H9 (cell line): Measurements from ENCODE around the gene SLC25A17. TPM values are rescaled to one million over a fixed set of nuclear protein-coding genes. Genes with fewer than 3 reads are reported as not detected.
A peak's percentile ranks its signal among the peaks of the same experiment; 100 is the strongest.

Experiments
- DNase-seq: peaks from one replicate; pipeline ENCODE4 v3.0.0-alpha.2; 2017
- H2AFZ ChIP-seq: one replicate; pipeline ENCODE4 v1.6.1; 2013; ENCODE audit warnings: mild to moderate bottlenecking, low read length, control low read depth, moderate library complexity
- H2AK5ac ChIP-seq: 2 replicates; pipeline ENCODE4 v1.6.1; 2013; ENCODE audit warnings: low read length, control low read depth, mixed read lengths; ENCODE audit not compliant: insufficient read length
- H2BK120ac ChIP-seq: one replicate; pipeline ENCODE4 v1.6.1; 2013; ENCODE audit warnings: low read depth, mild to moderate bottlenecking, low read length, control low read depth, inconsistent platforms; ENCODE audit not compliant: poor library complexity, severe bottlenecking
- H2BK12ac ChIP-seq: 2 replicates; pipeline ENCODE4 v1.6.1; 2013; ENCODE audit warnings: low read length, control low read depth, mixed read lengths, low read depth; ENCODE audit not compliant: insufficient read length
- H2BK15ac ChIP-seq: 2 replicates; pipeline ENCODE4 v1.6.1; 2013; ENCODE audit warnings: low read depth, low read length, control low read depth
- H2BK20ac ChIP-seq: one replicate; pipeline ENCODE4 v1.6.1; 2013; ENCODE audit warnings: low read depth, mild to moderate bottlenecking, low read length, control low read depth, inconsistent platforms; ENCODE audit not compliant: poor library complexity, severe bottlenecking
- H2BK5ac ChIP-seq: 2 replicates; pipeline ENCODE4 v1.6.1; 2013; ENCODE audit warnings: low read length, control low read depth, mixed read lengths; ENCODE audit not compliant: insufficient read length
- H3K14ac ChIP-seq: 2 replicates; pipeline ENCODE4 v1.6.1; 2013; ENCODE audit warnings: low read length, control low read depth; ENCODE audit not compliant: insufficient read depth
- H3K18ac ChIP-seq: 2 replicates; pipeline ENCODE4 v1.6.1; 2013; ENCODE audit warnings: low read depth, mild to moderate bottlenecking, mixed read lengths, low read length, control low read depth; ENCODE audit not compliant: insufficient read length
- H3K23ac ChIP-seq: 2 replicates; pipeline ENCODE4 v1.6.1; 2013; ENCODE audit warnings: low read length, control low read depth, mixed read lengths, low read depth; ENCODE audit not compliant: insufficient read length
- H3K23me2 ChIP-seq: 2 replicates; pipeline ENCODE4 v1.6.1; 2013; ENCODE audit warnings: low read depth, mild to moderate bottlenecking, mixed read lengths, low read length, control low read depth; ENCODE audit not compliant: insufficient read length, poor library complexity, severe bottlenecking
- H3K27ac ChIP-seq: 2 replicates; pipeline ENCODE4 v1.5.1; 2013; ENCODE audit warnings: low read length, control low read depth, mixed read lengths, low read depth; ENCODE audit not compliant: insufficient read length
- H3K27me3 ChIP-seq: 2 replicates; pipeline ENCODE4 v1.6.1; 2013; ENCODE audit warnings: low read length, control low read depth, inconsistent platforms; ENCODE audit not compliant: insufficient read depth
- H3K4ac ChIP-seq: 2 replicates; pipeline ENCODE4 v1.6.1; 2013; ENCODE audit warnings: low read depth, mild to moderate bottlenecking, control low read depth, inconsistent platforms, low read length, moderate library complexity
- H3K4me1 ChIP-seq: 2 replicates; pipeline ENCODE4 v1.6.1; 2013; ENCODE audit warnings: low read length, control low read depth, inconsistent platforms; ENCODE audit not compliant: insufficient read depth
- H3K4me2 ChIP-seq: 2 replicates; pipeline ENCODE4 v1.6.1; 2013; ENCODE audit warnings: low read length, control low read depth, mixed read lengths; ENCODE audit not compliant: insufficient read length, insufficient read depth
- H3K56ac ChIP-seq: 2 replicates; pipeline ENCODE4 v1.6.1; 2013; ENCODE audit warnings: low read depth, mild to moderate bottlenecking, mixed read lengths, low read length, control low read depth; ENCODE audit not compliant: insufficient read length
- H3K79me1 ChIP-seq: 2 replicates; pipeline ENCODE4 v1.6.1; 2013; ENCODE audit warnings: low read depth, mild to moderate bottlenecking, moderate library complexity, low read length, control low read depth, inconsistent platforms; ENCODE audit not compliant: insufficient read depth, poor library complexity, severe bottlenecking
- H3K79me2 ChIP-seq: 2 replicates; pipeline ENCODE4 v1.6.1; 2013; ENCODE audit warnings: low read length, control low read depth, inconsistent platforms; ENCODE audit not compliant: insufficient read depth
- H3K9ac ChIP-seq: 2 replicates; pipeline ENCODE4 v1.6.1; 2013; ENCODE audit warnings: low read length, control low read depth, mixed read lengths; ENCODE audit not compliant: insufficient read length; ENCODE audit errors: extremely low read depth
- H3K9me3 ChIP-seq: one replicate; pipeline ENCODE4 v1.6.1; 2013; ENCODE audit warnings: low read depth, low read length, inconsistent platforms; ENCODE audit not compliant: control insufficient read depth
- H3T11ph ChIP-seq: one replicate; pipeline ENCODE4 v1.6.1; 2013; ENCODE audit warnings: mild to moderate bottlenecking, low read length, control low read depth, inconsistent platforms
- H4K20me1 ChIP-seq: one replicate; pipeline ENCODE4 v1.6.1; 2013; ENCODE audit not compliant: control insufficient read depth, insufficient read length, insufficient read depth
- H4K5ac ChIP-seq: 2 replicates; pipeline ENCODE4 v1.6.1; 2013; ENCODE audit warnings: low read depth, mild to moderate bottlenecking, mixed read lengths, low read length, control low read depth; ENCODE audit not compliant: insufficient read length
- H4K8ac ChIP-seq: replicated peaks from 2 replicates; pipeline ENCODE4 v1.6.1; 2013; ENCODE audit warnings: low read length, control low read depth, mixed read lengths, low read depth; ENCODE audit not compliant: insufficient read length
- H4K91ac ChIP-seq: 2 replicates; pipeline ENCODE4 v1.6.1; 2013; ENCODE audit warnings: low read depth, mild to moderate bottlenecking, moderate library complexity, mixed read lengths, low read length, control low read depth; ENCODE audit not compliant: insufficient read length
- H3K27ac Mint-ChIP-seq, 3 experiments: 2 replicates in 2 of 3; 3 replicates in 1 of 3; pipeline ENCODE4 v1.8.0; 2020 to 2021; ENCODE audit warnings: mixed read lengths in 3 of 3, mild to moderate bottlenecking in 1 of 3, moderate library complexity in 1 of 3
- H3K27me3 Mint-ChIP-seq: 2 replicates; pipeline ENCODE4 v1.8.0; 2021; ENCODE audit warnings: low read depth, mild to moderate bottlenecking, moderate library complexity, mixed read lengths
- H3K36me3 Mint-ChIP-seq, 3 experiments: 2 replicates in 2 of 3; 3 replicates in 1 of 3; pipeline ENCODE4 v1.8.0; 2020 to 2021; ENCODE audit warnings: low read depth in 3 of 3, mixed read lengths in 3 of 3; ENCODE audit not compliant: insufficient read depth in 1 of 3
- H3K4me1 Mint-ChIP-seq, 2 experiments: 2 replicates each; pipeline ENCODE4 v1.8.0; 2020; ENCODE audit warnings: mixed read lengths in 2 of 2
- H3K4me3 Mint-ChIP-seq, 2 experiments: 2 replicates in 1 of 2; 3 replicates in 1 of 2; pipeline ENCODE4 v1.8.0; 2020 to 2021; ENCODE audit warnings: mild to moderate bottlenecking in 2 of 2, mixed read lengths in 2 of 2, moderate library complexity in 1 of 2
- H3K9me3 Mint-ChIP-seq, 2 experiments: 2 replicates in 1 of 2; 3 replicates in 1 of 2; pipeline ENCODE4 v1.8.0; 2020; ENCODE audit warnings: mild to moderate bottlenecking in 2 of 2, mixed read lengths in 2 of 2, moderate library complexity in 1 of 2
- WGBS: extraction: QIAGEN DNeasy Blood & Tissue Kit; methylation state at CpG from one replicate; pipeline ENCODE4 v1.1.7; 2013; ENCODE audit warnings: missing lambda C conversion rate, low lambda C conversion rate, mixed read lengths; ENCODE audit not compliant: insufficient read length; ENCODE audit errors: extremely low coverage; 5-methylcytosine and 5-hydroxymethylcytosine counted together
- total RNA-seq: library from RNA; stranded (reverse); gene quantifications from 2 replicates; pipeline ENCODE4 v1.2.1, GENCODE V29; 2021
- TF ChIP-seq, protein P1 (sequence below): fragments of 200-600 bp; sonication (generic); conservative IDR thresholded peaks from 3 replicates; pipeline ENCODE4 v1.8.0; 2021; ENCODE audit warnings: antibody characterized with exemption, mild to moderate bottlenecking

The SLC25A17 gene
- total RNA-seq, 1 experiment from 2014 or later = 26.5 TPM

- H3K27ac Mint-ChIP-seq = peak overlapping the region; percentile 35 to 66 (median 64); a peak in 2 of 7 replicates
- TF ChIP-seq, protein P1, sequence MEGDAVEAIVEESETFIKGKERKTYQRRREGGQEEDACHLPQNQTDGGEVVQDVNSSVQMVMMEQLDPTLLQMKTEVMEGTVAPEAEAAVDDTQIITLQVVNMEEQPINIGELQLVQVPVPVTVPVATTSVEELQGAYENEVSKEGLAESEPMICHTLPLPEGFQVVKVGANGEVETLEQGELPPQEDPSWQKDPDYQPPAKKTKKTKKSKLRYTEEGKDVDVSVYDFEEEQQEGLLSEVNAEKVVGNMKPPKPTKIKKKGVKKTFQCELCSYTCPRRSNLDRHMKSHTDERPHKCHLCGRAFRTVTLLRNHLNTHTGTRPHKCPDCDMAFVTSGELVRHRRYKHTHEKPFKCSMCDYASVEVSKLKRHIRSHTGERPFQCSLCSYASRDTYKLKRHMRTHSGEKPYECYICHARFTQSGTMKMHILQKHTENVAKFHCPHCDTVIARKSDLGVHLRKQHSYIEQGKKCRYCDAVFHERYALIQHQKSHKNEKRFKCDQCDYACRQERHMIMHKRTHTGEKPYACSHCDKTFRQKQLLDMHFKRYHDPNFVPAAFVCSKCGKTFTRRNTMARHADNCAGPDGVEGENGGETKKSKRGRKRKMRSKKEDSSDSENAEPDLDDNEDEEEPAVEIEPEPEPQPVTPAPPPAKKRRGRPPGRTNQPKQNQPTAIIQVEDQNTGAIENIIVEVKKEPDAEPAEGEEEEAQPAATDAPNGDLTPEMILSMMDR = no peak
Observed at GRCh38 chr22:40855071-40855978, 36.2 kb upstream of the SLC25A17 start.

More at GRCh38 chr22:40855071-40855978, 36.2 kb upstream of the SLC25A17 start:
- no peaks in the 10 kb centered on the region for H3K9me3 Mint-ChIP-seq
- Histone ChIP-seq H3K14ac (no peak overlapping the region), H3K23me2 (peaks cover 5% of the 10 kb centered on the region), H3T11ph (no peak overlapping the region), H3K56ac (no peak overlapping the region), H3K4ac (no peak overlapping the region), H3K23ac (no peak overlapping the region), H4K20me1 (no peaks in the 10 kb centered on the region), H3K4me1 (peaks cover 2% of the 10 kb centered on the region; the same call in 1 of the 2 replicates), H4K8ac (no peak overlapping the region), H2BK15ac (no peak overlapping the region), H4K5ac (no peak overlapping the region), H3K9ac (peak overlapping the region; percentile 92), H3K27me3 (no peaks in the 10 kb centered on the region), H2AK5ac (no peak overlapping the region), H3K79me1 (peaks cover 6% of the 10 kb centered on the region), H2AFZ (no peak overlapping the region), H4K91ac (no peak overlapping the region), H2BK120ac (no peak overlapping the region), H3K27ac (no peak overlapping the region), H2BK5ac (no peak overlapping the region), H2BK20ac (no peak overlapping the region), H3K79me2 (peaks cover 56% of the 10 kb centered on the region; the same call in 1 of the 2 replicates), H3K9me3 (no peaks in the 10 kb centered on the region), H3K18ac (no peak overlapping the region), H3K4me2 (peak overlapping the region; percentile 84), H2BK12ac (peak overlapping the region; percentile 14)
- no CpG with 5 or more reads among the region's 20 CpGs for WGBS
- H3K4me3 Mint-ChIP-seq = peak overlapping the region; percentile 99
- H3K27me3 Mint-ChIP-seq = no peaks in the 10 kb centered on the region
- H3K36me3 Mint-ChIP-seq = peaks cover 5 to 20% (median 20%) of the 10 kb centered on the region in 3 experiments
- peaks cover 30% of the 10 kb centered on the region in 2 experiments for H3K4me1 Mint-ChIP-seq
- no peak for DNase-seq
